SK-N-SH (cell line): ENCODE results near the gene GRK5. TPM values are rescaled to one million over a fixed set of nuclear protein-coding genes. Genes with fewer than 3 reads are reported as not detected.

Source experiments
- CTCF ChIA-PET: fragments of 300-600, 350-600 bp; formaldehyde crosslinking; extraction: SDS; loops from one replicate; lab custom pipeline; 2021; lab: Yijun Ruan, JAX
- POLR2A ChIA-PET: fragments of 350-600 bp; sonication (Branson Sonifier 250); formaldehyde crosslinking; extraction: SDS; loops from one replicate; lab custom pipeline; 2020; ENCODE audit warnings: antibody characterized with exemption, inconsistent platforms; lab: Yijun Ruan, JAX
- DNase-seq: peaks from one replicate; pipeline ENCODE4 v3.0.0; 2012
- H2AFZ ChIP-seq: fragments of 200-600 bp; sonication (generic); 2 replicates; pipeline ENCODE4 v1.8.1; 2016; ENCODE audit warnings: antibody characterized with exemption, mild to moderate bottlenecking, low read depth
- H3F3A ChIP-seq: fragments of 200-600 bp; sonication (generic); replicated peaks from 2 replicates; pipeline ENCODE3; 2016; ENCODE audit warnings: antibody characterized with exemption, mild to moderate bottlenecking; ENCODE audit not compliant: insufficient read depth
- H3K27ac ChIP-seq, 2 experiments: fragments of 200-500 bp in 1 of 2; fragments of 200-600 bp in 1 of 2; sonication (Bioruptor generic) in 1 of 2; sonication (generic), shearing (Covaris generic) in 1 of 2; 2 replicates each; pipeline versions ENCODE4 v1.5.1 to v1.6.1; 2014 to 2016; ENCODE audit warnings: low read depth in 2 of 2, inconsistent platforms in 1 of 2, low read length in 1 of 2, mild to moderate bottlenecking in 1 of 2, mixed read lengths in 1 of 2
- H3K27me3 ChIP-seq: fragments of 200-600 bp; sonication (generic), shearing (Covaris generic); 2 replicates; pipeline ENCODE4 v1.6.1; 2016; ENCODE audit warnings: mixed run types; ENCODE audit not compliant: insufficient read depth
- H3K36me3 ChIP-seq, 2 experiments: fragments of 200-500 bp in 1 of 2; fragments of 200-600 bp in 1 of 2; sonication (Bioruptor generic) in 1 of 2; sonication (generic) in 1 of 2; replicated peaks in 1 of 2; 2 replicates each; pipeline versions ENCODE3 to v1.5.1; 2014 to 2016; ENCODE audit warnings: low read length in 1 of 2, mild to moderate bottlenecking in 1 of 2; ENCODE audit not compliant: insufficient read depth in 2 of 2, control insufficient read depth in 1 of 2
- H3K4me1 ChIP-seq, 2 experiments: fragments of 200-500 bp in 1 of 2; fragments of 200-600 bp in 1 of 2; sonication (Bioruptor generic) in 1 of 2; sonication (generic), shearing (Covaris generic) in 1 of 2; 2 replicates each; pipeline versions ENCODE4 v1.5.1 to v1.6.1; 2014 to 2016; ENCODE audit warnings: low read depth in 1 of 2, low read length in 1 of 2, mixed run types in 1 of 2; ENCODE audit not compliant: insufficient read depth in 2 of 2, control insufficient read depth in 1 of 2
- H3K4me2 ChIP-seq: fragments of 200-600 bp; sonication (generic), shearing (Covaris generic); 2 replicates; pipeline ENCODE4 v1.6.1; 2017; ENCODE audit warnings: mixed run types
- H3K4me3 ChIP-seq, 2 experiments: fragments of 200-500 bp in 1 of 2; fragments of 200-600 bp in 1 of 2; sonication (Bioruptor generic) in 1 of 2; sonication (generic), shearing (Covaris generic) in 1 of 2; 2 replicates each; pipeline versions ENCODE4 v1.5.1 to v1.8.1; 2014 to 2016; ENCODE audit warnings: low read depth in 2 of 2, inconsistent platforms in 1 of 2, low read length in 1 of 2, mild to moderate bottlenecking in 1 of 2, mixed read lengths in 1 of 2, moderate library complexity in 1 of 2
- H3K79me2 ChIP-seq: fragments of 200-600 bp; sonication (generic); 2 replicates; pipeline ENCODE4 v1.8.1; 2017; ENCODE audit warnings: mild to moderate bottlenecking; ENCODE audit not compliant: insufficient read depth
- H3K9ac ChIP-seq: fragments of 200-600 bp; sonication (generic); 2 replicates; pipeline ENCODE4 v1.6.1; 2017; ENCODE audit warnings: mixed run types
- H3K9me2 ChIP-seq: fragments of 200-600 bp; sonication (generic); 2 replicates; pipeline ENCODE4 v1.6.1; 2017; ENCODE audit warnings: mixed run types
- H3K9me3 ChIP-seq: fragments of 200-600 bp; sonication (generic); 2 replicates; pipeline ENCODE4 v1.6.1; 2017; ENCODE audit warnings: mixed run types, mild to moderate bottlenecking, moderate library complexity
- H4K20me1 ChIP-seq: fragments of 200-600 bp; sonication (generic); 2 replicates; pipeline ENCODE4 v1.6.1; 2017; ENCODE audit warnings: mild to moderate bottlenecking, mixed run types; ENCODE audit not compliant: insufficient read depth
- FOXJ3 ChIP-seq: sonication (generic); formaldehyde crosslinking; IDR thresholded peaks from 2 replicates; pipeline ENCODE4 v1.5.1; 2020; ENCODE audit warnings: mild to moderate bottlenecking, missing genetic modification reagents
- GABPA ChIP-seq: IDR thresholded peaks from 2 replicates; pipeline ENCODE4 v1.4.0; 2012; ENCODE audit warnings: low read depth, mild to moderate bottlenecking
- IRF3 ChIP-seq: fragments of 150-350 bp; IDR thresholded peaks from 2 replicates; pipeline ENCODE4 v1.6.1; 2016; ENCODE audit warnings: mild to moderate bottlenecking, low read depth, low read length
- MXI1 ChIP-seq: IDR thresholded peaks from 2 replicates; pipeline ENCODE4 v1.6.1; 2012; ENCODE audit warnings: mild to moderate bottlenecking, low read depth, low read length, improper control_type of control experiment
- NRF1 ChIP-seq: IDR thresholded peaks from 2 replicates; pipeline ENCODE4 v1.6.1; 2012; ENCODE audit warnings: low read depth, mild to moderate bottlenecking, low read length
- POLR2AphosphoS5 ChIP-seq: IDR thresholded peaks from 2 replicates; pipeline ENCODE4 v1.6.1; 2012; ENCODE audit warnings: low read depth, low read length
- RAD21 ChIP-seq: IDR thresholded peaks from 2 replicates; pipeline ENCODE4 v1.6.1; 2012; ENCODE audit warnings: mild to moderate bottlenecking, low read length
- RFX5 ChIP-seq: IDR thresholded peaks from 2 replicates; pipeline ENCODE4 v1.6.1; 2012; ENCODE audit warnings: mild to moderate bottlenecking, improper control_type of control experiment, low read length
- TCF12 ChIP-seq: IDR thresholded peaks from 2 replicates; pipeline ENCODE4 v1.4.0; 2012
- TEAD4 ChIP-seq: IDR thresholded peaks from 2 replicates; pipeline ENCODE4 v1.4.0; 2012; ENCODE audit warnings: mild to moderate bottlenecking, borderline replicate concordance; ENCODE audit not compliant: insufficient read depth
- USF1 ChIP-seq: IDR thresholded peaks from 2 replicates; pipeline ENCODE4 v1.4.0; 2012; ENCODE audit warnings: low read depth, borderline replicate concordance
- YY1 ChIP-seq: IDR thresholded peaks from 2 replicates; pipeline ENCODE4 v1.4.0; 2012; ENCODE audit warnings: low read depth, mild to moderate bottlenecking
- WGBS: methylation state at CpG from one replicate; pipeline ENCODE4 v1.1.6; 2017; ENCODE audit warnings: low lambda C conversion rate; 5-methylcytosine and 5-hydroxymethylcytosine counted together
- polyA plus RNA-seq, 3 experiments: library from polyadenylated mRNA; depleted of rRNA; stranded (reverse); fragments of >200 nt; gene quantifications; 2 replicates each; pipeline ENCODE4 v1.2.3, GENCODE V29; 2012
- TF ChIP-seq, protein P1 (sequence below): fragments of 150-350 bp; IDR thresholded peaks from 2 replicates; pipeline ENCODE4 v1.6.1; 2017; ENCODE audit warnings: antibody characterized with exemption, low read length, low read depth, borderline replicate concordance
- TF ChIP-seq, protein P2 (sequence below): fragments of 200-600 bp; sonication (generic); IDR thresholded peaks from 2 replicates; pipeline ENCODE4 v1.6.1; 2017; ENCODE audit warnings: antibody characterized with exemption, mild to moderate bottlenecking, moderate library complexity

GRK5 gene
- polyA plus RNA-seq, 1 of the 3 experiments (the other 2 are of a cell fraction), result 12.1 TPM

DNA sequence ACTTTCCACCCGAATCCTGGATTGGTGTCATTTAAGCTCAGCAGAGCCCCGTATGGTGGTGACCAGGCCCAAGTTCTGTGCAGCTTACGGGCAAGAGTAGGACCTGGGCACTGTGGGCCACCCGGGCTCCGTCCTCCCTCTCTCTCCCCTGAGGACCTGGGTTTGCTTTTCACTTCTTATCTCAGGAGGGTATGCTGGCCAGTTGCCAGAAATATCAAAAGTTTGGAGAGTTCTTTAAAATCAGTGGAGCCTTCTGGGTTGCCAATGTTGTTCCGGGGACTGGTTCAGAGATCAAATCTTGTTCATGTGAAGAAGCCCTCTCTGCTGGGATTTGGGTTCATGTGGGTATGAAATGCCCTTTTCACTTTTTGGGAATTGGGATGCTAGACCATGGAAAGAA, 145.4 kb downstream of the GRK5 start:
- no peaks in the 10 kb centered on the region for H4K20me1 ChIP-seq
- no peaks in the 10 kb centered on the region for H3K9me2 ChIP-seq
- no peaks in the 10 kb centered on the region for H3F3A ChIP-seq
- no peak overlapping the region for H3K27ac ChIP-seq
- ChIA-PET CTCF (interaction anchor here (1.6 kb wide), 1 partner anchor 91 kb away, joined by 5 read pairs; no protein-coding TSS in a partner anchor), POLR2A (no interaction called here)
- H3K4me1 ChIP-seq, result peaks cover 0 to 20% of the 10 kb centered on the region in 2 experiments; a peak in 2 of 4 replicates
- H3K27me3 ChIP-seq, result no peaks in the 10 kb centered on the region
- no peak for TF ChIP-seq RAD21
- no peak for TF ChIP-seq FOXJ3
- TF ChIP-seq POLR2AphosphoS5, result no peak
- no peak for TF ChIP-seq RFX5
- TF ChIP-seq, protein P1, sequence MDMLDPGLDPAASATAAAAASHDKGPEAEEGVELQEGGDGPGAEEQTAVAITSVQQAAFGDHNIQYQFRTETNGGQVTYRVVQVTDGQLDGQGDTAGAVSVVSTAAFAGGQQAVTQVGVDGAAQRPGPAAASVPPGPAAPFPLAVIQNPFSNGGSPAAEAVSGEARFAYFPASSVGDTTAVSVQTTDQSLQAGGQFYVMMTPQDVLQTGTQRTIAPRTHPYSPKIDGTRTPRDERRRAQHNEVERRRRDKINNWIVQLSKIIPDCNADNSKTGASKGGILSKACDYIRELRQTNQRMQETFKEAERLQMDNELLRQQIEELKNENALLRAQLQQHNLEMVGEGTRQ, result no peak
- TF ChIP-seq GABPA, result no peak
- no peak for TF ChIP-seq MXI1
- no peak for TF ChIP-seq YY1
- TF ChIP-seq USF1, result no peak
- no peak for TF ChIP-seq NRF1
- TF ChIP-seq TCF12, result no peak
- TF ChIP-seq TEAD4, result no peak
- no peak for TF ChIP-seq IRF3
- no peaks in the 10 kb centered on the region for H3K9me3 ChIP-seq
- WGBS, result 91% methylated on average over 6 of the region's 6 CpGs
- H3K4me2 ChIP-seq, result no peak overlapping the region
- no peak overlapping the region for H2AFZ ChIP-seq
- no peak overlapping the region for H3K4me3 ChIP-seq
- no peak overlapping the region for H3K9ac ChIP-seq
- no peak for DNase-seq
- H3K79me2 ChIP-seq, result no peaks in the 10 kb centered on the region
- no peaks in the 10 kb centered on the region for H3K36me3 ChIP-seq

DNA sequence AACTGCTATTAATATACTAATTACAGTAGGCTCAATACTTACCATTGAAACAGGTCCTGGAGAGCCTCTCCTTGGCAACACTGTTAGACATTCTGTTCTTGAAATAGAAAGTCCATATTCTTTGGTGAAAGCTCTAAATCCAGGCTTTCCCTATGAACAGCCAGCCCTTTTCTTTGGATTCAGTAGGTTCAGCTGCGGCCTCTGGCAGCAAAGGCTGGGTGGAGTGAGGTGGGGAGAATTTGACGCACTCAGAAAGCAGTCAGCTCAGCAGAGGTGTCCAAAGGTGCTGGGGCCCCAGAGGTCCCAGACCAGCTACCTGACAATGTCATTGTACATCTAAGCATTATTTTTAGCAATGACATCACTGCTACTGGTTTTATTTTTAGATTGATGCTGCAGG, 146.1 kb downstream of the GRK5 start:
- Histone ChIP-seq H3K27ac (no peak overlapping the region), H3K9me2 (no peaks in the 10 kb centered on the region), H4K20me1 (no peaks in the 10 kb centered on the region), H3K4me1 (peaks cover 0 to 25% of the 10 kb centered on the region in 2 experiments; a peak in 2 of 4 replicates), H3K79me2 (no peaks in the 10 kb centered on the region), H3K27me3 (no peaks in the 10 kb centered on the region), H3K36me3 (no peaks in the 10 kb centered on the region), H3K4me3 (no peak overlapping the region), H3K4me2 (no peak overlapping the region), H3K9ac (no peak overlapping the region), H3K9me3 (no peaks in the 10 kb centered on the region), H3F3A (no peaks in the 10 kb centered on the region), H2AFZ (no peak overlapping the region)
- ChIA-PET POLR2A (no interaction called here), CTCF (no interaction called here)
- no peak for DNase-seq
- 100% methylated on average over 2 of the region's 2 CpGs for WGBS
- TF ChIP-seq, protein P2, sequence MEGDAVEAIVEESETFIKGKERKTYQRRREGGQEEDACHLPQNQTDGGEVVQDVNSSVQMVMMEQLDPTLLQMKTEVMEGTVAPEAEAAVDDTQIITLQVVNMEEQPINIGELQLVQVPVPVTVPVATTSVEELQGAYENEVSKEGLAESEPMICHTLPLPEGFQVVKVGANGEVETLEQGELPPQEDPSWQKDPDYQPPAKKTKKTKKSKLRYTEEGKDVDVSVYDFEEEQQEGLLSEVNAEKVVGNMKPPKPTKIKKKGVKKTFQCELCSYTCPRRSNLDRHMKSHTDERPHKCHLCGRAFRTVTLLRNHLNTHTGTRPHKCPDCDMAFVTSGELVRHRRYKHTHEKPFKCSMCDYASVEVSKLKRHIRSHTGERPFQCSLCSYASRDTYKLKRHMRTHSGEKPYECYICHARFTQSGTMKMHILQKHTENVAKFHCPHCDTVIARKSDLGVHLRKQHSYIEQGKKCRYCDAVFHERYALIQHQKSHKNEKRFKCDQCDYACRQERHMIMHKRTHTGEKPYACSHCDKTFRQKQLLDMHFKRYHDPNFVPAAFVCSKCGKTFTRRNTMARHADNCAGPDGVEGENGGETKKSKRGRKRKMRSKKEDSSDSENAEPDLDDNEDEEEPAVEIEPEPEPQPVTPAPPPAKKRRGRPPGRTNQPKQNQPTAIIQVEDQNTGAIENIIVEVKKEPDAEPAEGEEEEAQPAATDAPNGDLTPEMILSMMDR, result no peak
